Measurements from ENCODE around the gene MTURN.

GRCh38 chr7:30167901-30168300, 33.1 kb downstream of the MTURN start:
- no peak for TF ChIP-seq NR2C2 (IDR thresholded peaks at IDR 0.05; ENCODE audit: borderline replicate concordance, control insufficient read depth, insufficient read length, low read depth)
- TF ChIP-seq RFX5 (IDR thresholded peaks at IDR 0.05; ENCODE audit: low read depth, low read length): no peak
- no peak for TF ChIP-seq ETV6 (conservative IDR thresholded peaks at IDR 0.05 in 1 of 2, IDR thresholded peaks at IDR 0.05 in 1 of 2; ENCODE audit: borderline replicate concordance in 1 of 2, low read depth in 1 of 2)

Measured in GM12878 (cell line).